ENCODE results near the gene AP1S3. TPM values are rescaled to one million over a fixed set of nuclear protein-coding genes. Genes with fewer than 3 reads are reported as not detected.
"Not testable (repeated sequence)": the region's sequence is repeated elsewhere in the genome, so short reads cannot be mapped to it uniquely, and the experiment has no call there.

AP1S3 gene
- total RNA-seq, 1 experiment from 2014 or later: 17.4 TPM

DNA sequence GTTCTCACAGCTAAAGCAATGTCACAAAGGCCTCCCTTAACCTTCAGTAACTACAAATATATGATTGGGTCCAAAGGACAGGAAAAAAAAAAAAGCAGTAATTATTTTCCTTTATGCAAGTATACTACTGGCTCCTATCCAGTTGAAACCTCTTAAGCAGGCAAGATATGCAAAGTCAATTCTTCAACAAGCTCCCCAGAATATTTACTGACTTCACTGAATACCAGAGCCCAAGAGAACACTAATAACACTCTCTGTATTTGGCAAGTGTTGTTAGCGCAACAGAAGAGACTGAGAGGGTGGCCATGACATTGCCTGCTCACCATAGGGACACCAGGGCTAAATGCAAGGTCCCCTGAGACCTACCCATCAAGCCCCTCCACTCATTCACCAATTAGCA is 74.5 kb downstream of the AP1S3 start:
- POLR2A ChIA-PET: no interaction called here
- DNase-seq (ENCODE audit: low spot score) (no peak), ATAC-seq (no peak)
- H3K27me3 Mint-ChIP-seq (ENCODE audit: low read depth): no peaks in the 10 kb centered on the region; the same call in 1 of the 2 replicates
- H3K4me1 Mint-ChIP-seq: no peaks in the 10 kb centered on the region
- H3K4me3 Mint-ChIP-seq: no peak overlapping the region
- no peak overlapping the region; the same call in 1 of the 2 replicates for H3K27ac Mint-ChIP-seq
- TF ChIP-seq, protein P1, sequence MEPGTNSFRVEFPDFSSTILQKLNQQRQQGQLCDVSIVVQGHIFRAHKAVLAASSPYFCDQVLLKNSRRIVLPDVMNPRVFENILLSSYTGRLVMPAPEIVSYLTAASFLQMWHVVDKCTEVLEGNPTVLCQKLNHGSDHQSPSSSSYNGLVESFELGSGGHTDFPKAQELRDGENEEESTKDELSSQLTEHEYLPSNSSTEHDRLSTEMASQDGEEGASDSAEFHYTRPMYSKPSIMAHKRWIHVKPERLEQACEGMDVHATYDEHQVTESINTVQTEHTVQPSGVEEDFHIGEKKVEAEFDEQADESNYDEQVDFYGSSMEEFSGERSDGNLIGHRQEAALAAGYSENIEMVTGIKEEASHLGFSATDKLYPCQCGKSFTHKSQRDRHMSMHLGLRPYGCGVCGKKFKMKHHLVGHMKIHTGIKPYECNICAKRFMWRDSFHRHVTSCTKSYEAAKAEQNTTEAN (CRISPR knock-in tag; IDR thresholded peaks at IDR 0.05): no peak
- TF ChIP-seq ZNF416 (CRISPR knock-in tag; IDR thresholded peaks at IDR 0.05) (no peak), TP53 (CRISPR knock-in tag; IDR thresholded peaks at IDR 0.05) (no peak), KAT7 (CRISPR knock-in tag; IDR thresholded peaks at IDR 0.05; ENCODE audit: borderline replicate concordance) (no peak), NFE2L1 (CRISPR knock-in tag; IDR thresholded peaks at IDR 0.05) (no peak), ZNF138 (CRISPR knock-in tag; conservative IDR thresholded peaks at IDR 0.05) (no peak)
- TF ChIP-seq, protein P2, sequence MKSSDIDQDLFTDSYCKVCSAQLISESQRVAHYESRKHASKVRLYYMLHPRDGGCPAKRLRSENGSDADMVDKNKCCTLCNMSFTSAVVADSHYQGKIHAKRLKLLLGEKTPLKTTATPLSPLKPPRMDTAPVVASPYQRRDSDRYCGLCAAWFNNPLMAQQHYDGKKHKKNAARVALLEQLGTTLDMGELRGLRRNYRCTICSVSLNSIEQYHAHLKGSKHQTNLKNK (CRISPR knock-in tag; IDR thresholded peaks at IDR 0.05): no peak
- TF ChIP-seq, protein P3, sequence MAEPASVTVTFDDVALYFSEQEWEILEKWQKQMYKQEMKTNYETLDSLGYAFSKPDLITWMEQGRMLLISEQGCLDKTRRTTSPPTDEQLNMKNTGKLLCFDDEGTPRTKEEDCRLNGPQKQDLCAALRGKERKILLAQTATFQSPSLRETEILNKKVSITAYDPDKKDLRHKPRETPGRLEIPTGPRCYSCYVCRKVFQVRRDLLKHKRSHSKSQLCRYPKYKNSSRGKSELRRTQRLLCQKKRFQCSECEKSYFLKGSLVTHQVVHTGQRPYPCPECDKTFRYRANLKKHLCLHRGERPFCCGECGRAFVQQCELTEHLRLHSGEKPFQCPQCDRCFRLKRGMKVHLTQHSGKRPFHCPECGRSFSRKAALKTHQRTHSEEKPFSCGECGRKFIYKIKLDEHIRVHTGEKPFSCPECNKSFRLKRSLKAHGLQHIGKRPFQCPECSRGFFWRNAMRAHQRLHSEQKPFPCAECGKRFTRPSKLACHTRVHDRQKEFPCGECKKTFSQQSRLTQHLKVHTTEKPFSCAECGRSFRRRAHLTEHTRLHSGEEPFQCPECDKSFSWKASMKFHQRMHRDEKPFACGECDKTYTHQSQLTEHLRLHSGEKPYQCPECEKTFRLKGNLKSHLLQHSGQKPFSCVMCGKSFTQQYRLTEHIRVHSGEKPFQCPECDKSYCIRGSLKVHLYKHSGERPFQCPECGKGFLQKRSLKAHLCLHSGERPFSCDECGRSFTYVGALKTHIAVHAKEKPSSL (CRISPR knock-in tag; conservative IDR thresholded peaks at IDR 0.05): no peak
- TF ChIP-seq, protein P4, sequence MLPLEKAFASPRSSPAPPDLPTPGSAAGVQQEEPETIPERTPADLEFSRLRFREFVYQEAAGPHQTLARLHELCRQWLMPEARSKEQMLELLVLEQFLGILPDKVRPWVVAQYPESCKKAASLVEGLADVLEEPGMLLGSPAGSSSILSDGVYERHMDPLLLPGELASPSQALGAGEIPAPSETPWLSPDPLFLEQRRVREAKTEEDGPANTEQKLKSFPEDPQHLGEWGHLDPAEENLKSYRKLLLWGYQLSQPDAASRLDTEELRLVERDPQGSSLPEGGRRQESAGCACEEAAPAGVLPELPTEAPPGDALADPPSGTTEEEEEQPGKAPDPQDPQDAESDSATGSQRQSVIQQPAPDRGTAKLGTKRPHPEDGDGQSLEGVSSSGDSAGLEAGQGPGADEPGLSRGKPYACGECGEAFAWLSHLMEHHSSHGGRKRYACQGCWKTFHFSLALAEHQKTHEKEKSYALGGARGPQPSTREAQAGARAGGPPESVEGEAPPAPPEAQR (CRISPR knock-in tag; IDR thresholded peaks at IDR 0.05): no peak
- TF ChIP-seq, protein P5, sequence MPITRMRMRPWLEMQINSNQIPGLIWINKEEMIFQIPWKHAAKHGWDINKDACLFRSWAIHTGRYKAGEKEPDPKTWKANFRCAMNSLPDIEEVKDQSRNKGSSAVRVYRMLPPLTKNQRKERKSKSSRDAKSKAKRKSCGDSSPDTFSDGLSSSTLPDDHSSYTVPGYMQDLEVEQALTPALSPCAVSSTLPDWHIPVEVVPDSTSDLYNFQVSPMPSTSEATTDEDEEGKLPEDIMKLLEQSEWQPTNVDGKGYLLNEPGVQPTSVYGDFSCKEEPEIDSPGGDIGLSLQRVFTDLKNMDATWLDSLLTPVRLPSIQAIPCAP (CRISPR knock-in tag; IDR thresholded peaks at IDR 0.05): no peak
- TF ChIP-seq, protein P6, sequence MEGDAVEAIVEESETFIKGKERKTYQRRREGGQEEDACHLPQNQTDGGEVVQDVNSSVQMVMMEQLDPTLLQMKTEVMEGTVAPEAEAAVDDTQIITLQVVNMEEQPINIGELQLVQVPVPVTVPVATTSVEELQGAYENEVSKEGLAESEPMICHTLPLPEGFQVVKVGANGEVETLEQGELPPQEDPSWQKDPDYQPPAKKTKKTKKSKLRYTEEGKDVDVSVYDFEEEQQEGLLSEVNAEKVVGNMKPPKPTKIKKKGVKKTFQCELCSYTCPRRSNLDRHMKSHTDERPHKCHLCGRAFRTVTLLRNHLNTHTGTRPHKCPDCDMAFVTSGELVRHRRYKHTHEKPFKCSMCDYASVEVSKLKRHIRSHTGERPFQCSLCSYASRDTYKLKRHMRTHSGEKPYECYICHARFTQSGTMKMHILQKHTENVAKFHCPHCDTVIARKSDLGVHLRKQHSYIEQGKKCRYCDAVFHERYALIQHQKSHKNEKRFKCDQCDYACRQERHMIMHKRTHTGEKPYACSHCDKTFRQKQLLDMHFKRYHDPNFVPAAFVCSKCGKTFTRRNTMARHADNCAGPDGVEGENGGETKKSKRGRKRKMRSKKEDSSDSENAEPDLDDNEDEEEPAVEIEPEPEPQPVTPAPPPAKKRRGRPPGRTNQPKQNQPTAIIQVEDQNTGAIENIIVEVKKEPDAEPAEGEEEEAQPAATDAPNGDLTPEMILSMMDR (IDR thresholded peaks at IDR 0.05): no peak
- H3K36me3 Mint-ChIP-seq: peaks cover 11% of the 10 kb centered on the region
- CTCF ChIA-PET: interaction anchor here (1.3 to 1.5 kb wide), 2 partner anchors 10 to 105 kb away, joined by 3 read pairs; no protein-coding TSS in a partner anchor
- H3K9me3 Mint-ChIP-seq: peaks cover 4% of the 10 kb centered on the region

DNA sequence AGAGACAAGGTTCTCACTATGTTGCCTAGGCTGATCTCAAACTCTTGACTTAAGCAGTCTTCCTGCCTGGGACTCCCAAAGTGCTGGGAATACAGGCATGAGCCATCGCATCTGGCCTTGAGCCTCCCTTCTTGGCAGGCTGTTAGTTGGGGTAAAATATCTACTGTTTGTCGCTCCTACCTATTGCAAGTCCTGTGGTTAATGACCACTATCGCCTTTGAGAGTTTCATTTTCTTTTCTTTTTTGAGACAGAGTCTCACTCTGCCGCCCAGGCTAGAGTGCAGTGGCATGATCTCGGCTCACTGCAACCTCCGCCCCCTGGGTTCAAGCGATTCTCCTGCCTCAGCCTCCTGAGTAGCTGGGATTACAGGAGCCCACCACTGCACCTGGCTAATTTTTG is 75.6 kb downstream of the AP1S3 start:
- H3K36me3 Mint-ChIP-seq; ATAC-seq; H3K4me1 Mint-ChIP-seq; DNase-seq (ENCODE audit: low spot score); H3K4me3 Mint-ChIP-seq; POLR2A ChIA-PET; H3K9me3 Mint-ChIP-seq; H3K27me3 Mint-ChIP-seq (ENCODE audit: low read depth): not testable (repeated sequence)
- H3K27ac Mint-ChIP-seq: peak overlapping the region; percentile 45; the same call in 1 of the 2 replicates
- CTCF ChIA-PET: interaction anchor here (1.4 kb wide), 2 partner anchors 36 to 99 kb away, joined by 9 to 15 read pairs; no protein-coding TSS in a partner anchor

DNA sequence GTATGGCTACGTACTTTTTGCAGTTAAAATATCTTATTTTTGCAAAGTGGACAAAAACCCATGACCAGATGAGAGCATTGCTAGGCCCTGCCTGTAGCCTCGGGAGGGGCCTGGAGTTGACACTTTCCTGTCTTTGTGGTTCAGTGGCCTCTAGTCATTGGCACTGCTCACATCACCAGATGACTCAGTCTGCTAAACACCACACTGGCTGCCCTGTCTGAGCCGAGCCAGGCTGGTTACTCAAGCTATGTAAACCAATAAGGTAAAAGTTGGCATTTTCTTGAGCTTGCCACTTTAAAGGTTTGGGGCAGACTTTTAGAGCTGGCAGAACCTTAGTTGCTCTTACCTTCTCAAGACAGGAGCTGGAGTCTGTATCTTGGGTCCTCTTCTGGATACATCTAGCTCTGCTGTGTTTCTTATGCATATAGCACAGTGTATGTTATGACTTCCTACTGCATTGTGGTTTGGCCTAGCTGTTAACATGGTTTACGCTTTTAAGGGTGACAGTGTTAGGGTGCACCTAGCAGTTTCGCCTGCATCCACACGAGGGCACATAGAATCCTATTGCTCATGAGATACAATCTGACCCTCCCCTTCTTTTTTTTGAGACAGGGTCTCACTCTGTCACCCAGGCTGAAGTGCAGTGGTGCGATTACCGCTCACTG is 76.4 kb downstream of the AP1S3 start:
- Mint-ChIP-seq H3K4me1 (no peaks in the 10 kb centered on the region), H3K4me3 (no peak overlapping the region), H3K9me3 (no peaks in the 10 kb centered on the region), H3K27me3 (ENCODE audit: low read depth) (no peaks in the 10 kb centered on the region; the same call in 1 of the 2 replicates), H3K27ac (no peak overlapping the region), H3K36me3 (no peaks in the 10 kb centered on the region)
- ChIA-PET POLR2A (no interaction called here), CTCF (interaction anchor here (1.4 kb wide), 2 partner anchors 37 to 100 kb away, joined by 9 to 15 read pairs; no protein-coding TSS in a partner anchor)
- ATAC-seq (peak; percentile 94), DNase-seq (ENCODE audit: low spot score) (peak; percentile 25)
- TF ChIP-seq, protein P7, sequence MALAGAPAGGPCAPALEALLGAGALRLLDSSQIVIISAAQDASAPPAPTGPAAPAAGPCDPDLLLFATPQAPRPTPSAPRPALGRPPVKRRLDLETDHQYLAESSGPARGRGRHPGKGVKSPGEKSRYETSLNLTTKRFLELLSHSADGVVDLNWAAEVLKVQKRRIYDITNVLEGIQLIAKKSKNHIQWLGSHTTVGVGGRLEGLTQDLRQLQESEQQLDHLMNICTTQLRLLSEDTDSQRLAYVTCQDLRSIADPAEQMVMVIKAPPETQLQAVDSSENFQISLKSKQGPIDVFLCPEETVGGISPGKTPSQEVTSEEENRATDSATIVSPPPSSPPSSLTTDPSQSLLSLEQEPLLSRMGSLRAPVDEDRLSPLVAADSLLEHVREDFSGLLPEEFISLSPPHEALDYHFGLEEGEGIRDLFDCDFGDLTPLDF (CRISPR knock-in tag; IDR thresholded peaks at IDR 0.05): no peak
- TF ChIP-seq, protein P8, sequence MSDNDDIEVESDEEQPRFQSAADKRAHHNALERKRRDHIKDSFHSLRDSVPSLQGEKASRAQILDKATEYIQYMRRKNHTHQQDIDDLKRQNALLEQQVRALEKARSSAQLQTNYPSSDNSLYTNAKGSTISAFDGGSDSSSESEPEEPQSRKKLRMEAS (CRISPR knock-in tag; IDR thresholded peaks at IDR 0.05): no peak
- TF ChIP-seq, protein P9, sequence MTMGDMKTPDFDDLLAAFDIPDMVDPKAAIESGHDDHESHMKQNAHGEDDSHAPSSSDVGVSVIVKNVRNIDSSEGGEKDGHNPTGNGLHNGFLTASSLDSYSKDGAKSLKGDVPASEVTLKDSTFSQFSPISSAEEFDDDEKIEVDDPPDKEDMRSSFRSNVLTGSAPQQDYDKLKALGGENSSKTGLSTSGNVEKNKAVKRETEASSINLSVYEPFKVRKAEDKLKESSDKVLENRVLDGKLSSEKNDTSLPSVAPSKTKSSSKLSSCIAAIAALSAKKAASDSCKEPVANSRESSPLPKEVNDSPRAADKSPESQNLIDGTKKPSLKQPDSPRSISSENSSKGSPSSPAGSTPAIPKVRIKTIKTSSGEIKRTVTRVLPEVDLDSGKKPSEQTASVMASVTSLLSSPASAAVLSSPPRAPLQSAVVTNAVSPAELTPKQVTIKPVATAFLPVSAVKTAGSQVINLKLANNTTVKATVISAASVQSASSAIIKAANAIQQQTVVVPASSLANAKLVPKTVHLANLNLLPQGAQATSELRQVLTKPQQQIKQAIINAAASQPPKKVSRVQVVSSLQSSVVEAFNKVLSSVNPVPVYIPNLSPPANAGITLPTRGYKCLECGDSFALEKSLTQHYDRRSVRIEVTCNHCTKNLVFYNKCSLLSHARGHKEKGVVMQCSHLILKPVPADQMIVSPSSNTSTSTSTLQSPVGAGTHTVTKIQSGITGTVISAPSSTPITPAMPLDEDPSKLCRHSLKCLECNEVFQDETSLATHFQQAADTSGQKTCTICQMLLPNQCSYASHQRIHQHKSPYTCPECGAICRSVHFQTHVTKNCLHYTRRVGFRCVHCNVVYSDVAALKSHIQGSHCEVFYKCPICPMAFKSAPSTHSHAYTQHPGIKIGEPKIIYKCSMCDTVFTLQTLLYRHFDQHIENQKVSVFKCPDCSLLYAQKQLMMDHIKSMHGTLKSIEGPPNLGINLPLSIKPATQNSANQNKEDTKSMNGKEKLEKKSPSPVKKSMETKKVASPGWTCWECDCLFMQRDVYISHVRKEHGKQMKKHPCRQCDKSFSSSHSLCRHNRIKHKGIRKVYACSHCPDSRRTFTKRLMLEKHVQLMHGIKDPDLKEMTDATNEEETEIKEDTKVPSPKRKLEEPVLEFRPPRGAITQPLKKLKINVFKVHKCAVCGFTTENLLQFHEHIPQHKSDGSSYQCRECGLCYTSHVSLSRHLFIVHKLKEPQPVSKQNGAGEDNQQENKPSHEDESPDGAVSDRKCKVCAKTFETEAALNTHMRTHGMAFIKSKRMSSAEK (CRISPR knock-in tag; IDR thresholded peaks at IDR 0.05; ENCODE audit: borderline replicate concordance): no peak
- TF ChIP-seq JAZF1 (CRISPR knock-in tag; IDR thresholded peaks at IDR 0.05): no peak
- TF ChIP-seq NR3C1 (CRISPR knock-in tag; conservative IDR thresholded peaks at IDR 0.05; ENCODE audit: low read depth): no peak
- TF ChIP-seq TEAD1 (CRISPR knock-in tag; IDR thresholded peaks at IDR 0.05): no peak
